Adrenal gland (tissue), 12 donors: ENCODE data around the gene MORF4L1. TPM values are rescaled to one million over a fixed set of nuclear protein-coding genes. Genes with fewer than 3 reads are reported as not detected.

ENCODE experiments used
- DNase-seq, 7 donors: peaks; one replicate each; pipeline ENCODE4 v3.0.0-alpha.2; 2019 to 2020
- H3K27ac ChIP-seq, 5 donors: fragments of 200-600 bp; sonication (generic) in 4 of 5; 1 replicate in 3 of 5; 2 replicates in 2 of 5; pipeline versions ENCODE4 v1.5.1 to v1.8.0; 2016 to 2020; ENCODE audit warnings: mild to moderate bottlenecking in 1 of 5
- H3K27me3 ChIP-seq: fragments of 200-600 bp; 2 replicates; pipeline ENCODE4 v1.8.0; 2021
- H3K36me3 ChIP-seq, 2 donors: fragments of 200-600 bp; replicated peaks in 1 of 2; 1 replicate in 1 of 2; 2 replicates in 1 of 2; pipeline versions ENCODE4 v1.5.1 to v1.8.0; 2018 to 2022
- H3K4me1 ChIP-seq, 2 donors: fragments of 200-600 bp; replicated peaks in 1 of 2; 1 replicate in 1 of 2; 2 replicates in 1 of 2; pipeline versions ENCODE4 v1.5.1 to v1.8.0; 2018 to 2021
- H3K4me3 ChIP-seq, 4 donors: fragments of 200-600 bp; sonication (generic) in 3 of 4; one replicate each; pipeline ENCODE4 v1.5.1; 2016 to 2018
- H3K9me3 ChIP-seq, 3 donors: fragments of 200-600 bp; sonication (generic) in 1 of 3; replicated peaks in 1 of 3; 1 replicate in 2 of 3; 2 replicates in 1 of 3; pipeline versions ENCODE4 v1.5.1 to v1.8.0; 2016 to 2021
- POLR2A ChIP-seq, 2 donors: fragments of 450-650 bp; IDR thresholded peaks; one replicate each; pipeline ENCODE4 v1.6.1; 2017; ENCODE audit warnings: antibody characterized with exemption in 2 of 2, mild to moderate bottlenecking in 2 of 2, moderate library complexity in 1 of 2
- WGBS, 4 donors: extraction: QIAGEN DNeasy Blood & Tissue Kit in 2 of 4; methylation state at CpG; one replicate each; pipeline versions ENCODE4 v1.1.5 to v1.1.7; 2013 to 2017; 5-methylcytosine and 5-hydroxymethylcytosine counted together
- intact Hi-C, 2 donors: fragments of 100-400 bp; cut with DNase I; formaldehyde crosslinking; loops; one replicate each; pipeline versions ENCODE4 v1.14.1 to v1.15.0; 2022 to 2023
- polyA plus RNA-seq, 3 donors: library from polyadenylated mRNA; stranded (reverse); fragments of 200-250 nt in 2 of 3; fragments of 350-450 nt in 1 of 3; fragmentation: Illumina TruSeq in 1 of 3; extraction: RNeasy Lipid Tissue Mini Kit (QIAGEN cat#74804) in 1 of 3; gene quantifications; one replicate each; pipeline ENCODE4 v1.2.3, GENCODE V29; 2013 to 2014
- total RNA-seq, 9 donors: library from RNA; depleted of rRNA in 4 of 9; stranded (reverse); fragments of >200 nt in 4 of 9; fragments of 120-200 nt in 1 of 9; fragmentation: NEBNext Ultra II Directional in 1 of 9; extraction: Animal tissue kit (Norgen Biotek cat#: 25700) in 1 of 9; gene quantifications; one replicate each; pipeline versions ENCODE4 v1.1.0 to v1.2.4, GENCODE V29; 2013 to 2023
- TF ChIP-seq, protein P1 (sequence below), 6 experiments: fragments of 450-650 bp in 4 of 6; fragments of 200-600 bp in 2 of 6; sonication (generic) in 1 of 6; IDR thresholded peaks; 1 replicate in 5 of 6; 2 replicates in 1 of 6; pipeline versions ENCODE4 v1.5.1 to v1.8.0; 2016 to 2021; ENCODE audit warnings: antibody characterized with exemption in 6 of 6, mild to moderate bottlenecking in 2 of 6, moderate library complexity in 1 of 6
- donor health status: healthy with polysubstance abuse.
- donor health status: Bipolar disorder and iron deficiency.
- donor health status: DM: yes; HTN: yes; CAD: no.
- donor health status: DM: no; HTN: no; CAD: no.
- donor health status: DM: no; HTN: no; CAD: no.
- donor health status: DM: yes; HTN: yes; CAD: no.

MORF4L1 gene
- total and polyA plus RNA-seq, 12 donors: 99.8 to 935 (median 342) TPM

DNA sequence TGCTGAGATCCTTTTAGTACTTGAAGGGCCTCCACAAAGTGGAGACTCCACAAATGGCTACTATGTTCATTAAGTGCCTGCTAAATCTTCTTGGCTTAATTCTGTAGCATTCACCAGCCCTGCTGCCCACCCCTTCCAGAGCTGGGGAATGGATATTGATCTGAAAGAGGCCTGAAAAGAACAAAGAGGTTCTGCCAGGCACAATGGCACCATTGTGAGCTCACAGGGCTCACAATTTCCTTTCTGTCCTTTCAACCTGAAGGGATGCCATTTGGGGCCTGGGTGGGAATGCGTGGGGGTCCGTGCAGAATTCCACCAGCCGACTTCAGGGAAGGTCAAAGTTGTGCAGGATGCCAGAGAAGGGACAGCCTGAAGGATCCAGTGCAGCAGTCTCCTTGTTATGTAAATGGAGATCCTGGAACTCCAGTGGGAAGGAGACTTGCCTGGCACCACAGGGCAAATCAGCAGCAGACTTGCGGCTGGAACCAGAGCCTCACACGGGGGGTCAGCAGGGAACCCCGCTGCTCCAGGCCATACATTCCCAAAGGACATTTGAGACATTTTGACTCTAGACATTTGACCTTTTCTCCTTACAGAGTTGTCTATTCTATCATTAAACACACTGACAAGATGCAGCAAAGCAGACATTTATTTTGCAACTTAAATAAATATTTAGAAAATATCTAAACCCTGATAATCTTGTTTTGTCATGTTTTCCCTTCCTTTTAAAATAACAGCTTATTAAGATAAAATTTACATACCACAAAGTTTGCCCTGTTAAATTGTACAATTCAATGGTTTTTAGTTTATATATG, 21.5 kb upstream of the MORF4L1 start:
- no peak overlapping the region for H3K4me3 ChIP-seq
- no peak overlapping the region for H3K27ac ChIP-seq
- H3K27me3 ChIP-seq: no peaks in the 10 kb centered on the region
- WGBS, 4 donors: 46 to 67% (median 62%) methylated on average over 3 to 6 of the region's 6 CpGs
- H3K9me3 ChIP-seq: no peaks in the 10 kb centered on the region
- no peaks in the 10 kb centered on the region for H3K36me3 ChIP-seq
- no peak for TF ChIP-seq POLR2A (IDR thresholded peaks at IDR 0.05)
- TF ChIP-seq, protein P1, sequence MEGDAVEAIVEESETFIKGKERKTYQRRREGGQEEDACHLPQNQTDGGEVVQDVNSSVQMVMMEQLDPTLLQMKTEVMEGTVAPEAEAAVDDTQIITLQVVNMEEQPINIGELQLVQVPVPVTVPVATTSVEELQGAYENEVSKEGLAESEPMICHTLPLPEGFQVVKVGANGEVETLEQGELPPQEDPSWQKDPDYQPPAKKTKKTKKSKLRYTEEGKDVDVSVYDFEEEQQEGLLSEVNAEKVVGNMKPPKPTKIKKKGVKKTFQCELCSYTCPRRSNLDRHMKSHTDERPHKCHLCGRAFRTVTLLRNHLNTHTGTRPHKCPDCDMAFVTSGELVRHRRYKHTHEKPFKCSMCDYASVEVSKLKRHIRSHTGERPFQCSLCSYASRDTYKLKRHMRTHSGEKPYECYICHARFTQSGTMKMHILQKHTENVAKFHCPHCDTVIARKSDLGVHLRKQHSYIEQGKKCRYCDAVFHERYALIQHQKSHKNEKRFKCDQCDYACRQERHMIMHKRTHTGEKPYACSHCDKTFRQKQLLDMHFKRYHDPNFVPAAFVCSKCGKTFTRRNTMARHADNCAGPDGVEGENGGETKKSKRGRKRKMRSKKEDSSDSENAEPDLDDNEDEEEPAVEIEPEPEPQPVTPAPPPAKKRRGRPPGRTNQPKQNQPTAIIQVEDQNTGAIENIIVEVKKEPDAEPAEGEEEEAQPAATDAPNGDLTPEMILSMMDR (IDR thresholded peaks at IDR 0.05): no peak
- H3K4me1 ChIP-seq: no peaks in the 10 kb centered on the region
- no peak for DNase-seq
- intact Hi-C loops: no loop called here

DNA sequence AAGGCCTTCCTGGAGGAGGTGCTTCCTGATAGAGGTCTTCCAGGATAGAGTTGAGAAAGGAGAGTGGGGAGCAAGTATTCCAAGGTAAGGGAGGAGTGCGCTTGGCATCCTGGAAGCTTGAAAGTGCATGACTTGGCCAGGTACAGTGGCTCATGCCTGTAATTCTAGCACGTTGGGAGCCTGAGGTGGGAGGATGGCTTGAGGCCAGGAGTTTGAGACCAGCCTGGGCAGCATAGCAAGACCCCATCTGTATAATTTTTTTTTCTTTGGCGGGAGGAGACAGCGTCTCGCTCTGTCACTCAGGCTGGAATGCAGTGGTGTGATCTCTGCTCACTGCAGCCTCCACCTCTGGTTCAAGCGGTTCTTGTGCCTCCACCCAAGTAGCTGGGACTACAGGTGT, 19.2 kb upstream of the MORF4L1 start:
- 94 to 98% (median 95%) methylated on average over 6 of the region's 6 CpGs for WGBS, 4 donors
- Histone ChIP-seq H3K27me3 (no peaks in the 10 kb centered on the region), H3K36me3 (no peaks in the 10 kb centered on the region), H3K27ac (no peak overlapping the region), H3K9me3 (no peaks in the 10 kb centered on the region), H3K4me1 (no peaks in the 10 kb centered on the region), H3K4me3 (no peak overlapping the region)
- intact Hi-C loops: no loop called here
- TF ChIP-seq, protein P1 (IDR thresholded peaks at IDR 0.05): no peak
- TF ChIP-seq POLR2A (IDR thresholded peaks at IDR 0.05): no peak
- no peak for DNase-seq

DNA sequence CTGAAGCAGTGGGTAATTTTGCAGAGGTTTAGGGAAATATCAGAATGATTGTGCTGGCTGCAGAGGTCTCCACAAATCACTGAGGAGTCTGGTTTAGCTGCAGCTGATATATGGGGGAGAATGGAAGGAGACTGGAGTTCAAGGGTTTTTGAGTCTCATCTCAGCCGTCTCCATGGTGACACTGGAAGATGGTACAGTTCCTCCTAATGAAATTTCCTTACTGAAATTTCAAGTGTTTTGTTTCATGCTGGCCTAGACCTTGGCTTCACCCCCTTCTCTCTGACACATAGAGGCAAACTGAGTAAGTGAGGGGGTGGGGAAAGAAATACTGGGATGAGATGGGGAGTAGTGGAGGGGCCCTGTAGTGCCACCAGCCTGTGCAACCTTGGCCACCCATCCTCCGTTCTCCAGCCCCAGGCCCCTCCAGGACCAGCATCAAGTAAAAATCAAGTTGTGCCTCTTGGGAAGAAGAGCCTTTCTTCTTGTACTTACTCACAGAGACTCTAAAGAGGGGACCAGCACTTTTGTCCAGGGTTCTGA, 17.8 kb upstream of the MORF4L1 start:
- DNase-seq: no peak
- intact Hi-C loops: no loop called here
- no peaks in the 10 kb centered on the region for H3K4me1 ChIP-seq
- no peaks in the 10 kb centered on the region for H3K27me3 ChIP-seq
- no peaks in the 10 kb centered on the region for H3K36me3 ChIP-seq
- no peak for TF ChIP-seq POLR2A (IDR thresholded peaks at IDR 0.05)
- TF ChIP-seq, protein P1 (IDR thresholded peaks at IDR 0.05): no peak
- WGBS, 4 donors: 85 to 91% (median 89%) methylated on average over 2 of the region's 2 CpGs
- no peak overlapping the region for H3K4me3 ChIP-seq
- H3K27ac ChIP-seq: no peak overlapping the region
- no peaks in the 10 kb centered on the region for H3K9me3 ChIP-seq

DNA sequence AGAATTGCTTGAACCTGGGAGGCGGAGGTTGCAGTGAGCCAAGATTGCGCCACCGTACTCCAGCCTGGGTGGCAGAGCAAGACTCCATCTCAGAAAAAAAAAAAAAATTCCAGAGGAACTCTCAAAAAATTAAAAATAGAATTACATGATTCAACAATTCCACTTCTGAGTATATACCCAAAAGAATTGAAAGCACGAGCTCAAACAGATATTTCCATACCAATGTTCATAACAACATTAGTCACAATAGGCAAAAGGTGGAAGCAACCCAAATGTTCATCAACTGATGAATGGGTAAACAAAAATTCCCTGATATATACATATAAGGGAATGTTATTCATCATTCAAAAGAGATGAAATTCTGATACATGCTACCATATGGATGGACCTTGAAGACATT, 16.9 kb upstream of the MORF4L1 start:
- DNase-seq: no peak
- Histone ChIP-seq H3K36me3 (no peaks in the 10 kb centered on the region), H3K9me3 (no peaks in the 10 kb centered on the region), H3K4me3 (no peak overlapping the region), H3K27me3 (no peaks in the 10 kb centered on the region), H3K4me1 (peaks cover 0 to 3% of the 10 kb centered on the region in 2 donors), H3K27ac (no peak overlapping the region)
- no peak for TF ChIP-seq POLR2A (IDR thresholded peaks at IDR 0.05)
- TF ChIP-seq, protein P1 (IDR thresholded peaks at IDR 0.05): no peak
- 58 to 64% (median 62%) methylated on average over 4 of the region's 4 CpGs for WGBS, 4 donors
- intact Hi-C loops: no loop called here
